ENCODE measurements around the gene RGS17.

- TF ChIP-seq, protein P1, sequence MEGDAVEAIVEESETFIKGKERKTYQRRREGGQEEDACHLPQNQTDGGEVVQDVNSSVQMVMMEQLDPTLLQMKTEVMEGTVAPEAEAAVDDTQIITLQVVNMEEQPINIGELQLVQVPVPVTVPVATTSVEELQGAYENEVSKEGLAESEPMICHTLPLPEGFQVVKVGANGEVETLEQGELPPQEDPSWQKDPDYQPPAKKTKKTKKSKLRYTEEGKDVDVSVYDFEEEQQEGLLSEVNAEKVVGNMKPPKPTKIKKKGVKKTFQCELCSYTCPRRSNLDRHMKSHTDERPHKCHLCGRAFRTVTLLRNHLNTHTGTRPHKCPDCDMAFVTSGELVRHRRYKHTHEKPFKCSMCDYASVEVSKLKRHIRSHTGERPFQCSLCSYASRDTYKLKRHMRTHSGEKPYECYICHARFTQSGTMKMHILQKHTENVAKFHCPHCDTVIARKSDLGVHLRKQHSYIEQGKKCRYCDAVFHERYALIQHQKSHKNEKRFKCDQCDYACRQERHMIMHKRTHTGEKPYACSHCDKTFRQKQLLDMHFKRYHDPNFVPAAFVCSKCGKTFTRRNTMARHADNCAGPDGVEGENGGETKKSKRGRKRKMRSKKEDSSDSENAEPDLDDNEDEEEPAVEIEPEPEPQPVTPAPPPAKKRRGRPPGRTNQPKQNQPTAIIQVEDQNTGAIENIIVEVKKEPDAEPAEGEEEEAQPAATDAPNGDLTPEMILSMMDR (IDR thresholded peaks at IDR 0.05), result no peak
- TF ChIP-seq EZH2 (IDR thresholded peaks at IDR 0.05), result no peak
- TF ChIP-seq EZH2phosphoT487 (IDR thresholded peaks at IDR 0.05), result no peak
Measured at GRCh38 chr6:153170511-153170910, 39.4 kb upstream of the RGS17 start.
